ENCODE data around the gene RXYLT1. TPM values are rescaled to one million over a fixed set of nuclear protein-coding genes. Genes with fewer than 3 reads are reported as not detected.

The RXYLT1 gene
- total RNA-seq, 2 experiments from 2014 or later, result 15.7 to 23.3 TPM

DNA sequence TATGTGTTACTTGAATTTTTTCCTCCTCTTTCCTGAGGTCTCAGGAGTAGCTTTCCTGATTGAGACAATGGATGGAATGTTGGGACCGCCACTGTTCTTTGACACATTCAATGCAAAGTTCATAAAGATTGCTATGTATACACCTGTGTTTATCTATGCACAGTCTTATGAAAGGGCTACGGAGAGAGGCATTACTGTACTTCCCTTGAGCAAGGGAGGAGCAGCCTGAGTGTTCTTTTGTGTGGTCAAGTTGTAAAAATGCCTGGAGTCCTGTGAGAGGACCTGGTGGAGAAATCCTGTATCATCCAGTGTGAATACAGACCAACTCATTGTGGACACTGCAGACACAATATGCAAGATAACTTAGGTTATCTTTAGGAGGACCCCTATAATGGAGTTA, 66.0 kb downstream of the RXYLT1 start:
- H3K79me2 ChIP-seq (ENCODE audit: insufficient read depth, low read depth, low read length), result no peaks in the 10 kb centered on the region; the same call in 1 of the 2 replicates
- no peaks in the 10 kb centered on the region for H3K9me2 ChIP-seq (ENCODE audit: insufficient read depth, low read length)
- no peaks in the 10 kb centered on the region for H3K4me1 ChIP-seq (ENCODE audit: insufficient read depth, low read length, poor library complexity, severe bottlenecking)
- H3K27ac ChIP-seq (ENCODE audit: low read depth, low read length, poor library complexity, severe bottlenecking), result no peak overlapping the region
- CTCF ChIA-PET (ENCODE audit: unreplicated experiment), result no interaction called here
- no peak for DNase-seq (ENCODE audit: low spot score)
- no peaks in the 10 kb centered on the region for H4K20me1 ChIP-seq (ENCODE audit: insufficient read depth, low read length)
- intact Hi-C loops (cut with micrococcal nuclease; ENCODE audit: unreplicated experiment), result loop anchor here (10.0 kb wide), 1 partner anchor 109 kb away; no protein-coding TSS in a partner anchor
- H3K9me3 ChIP-seq (ENCODE audit: low read length), result no peaks in the 10 kb centered on the region
- H3K4me2 ChIP-seq (ENCODE audit: low read length), result no peak overlapping the region
- H3K36me3 ChIP-seq (ENCODE audit: insufficient read depth, low read length), result no peaks in the 10 kb centered on the region
- no peak overlapping the region for H2AFZ ChIP-seq (ENCODE audit: low read length)
- TF ChIP-seq, protein P1, sequence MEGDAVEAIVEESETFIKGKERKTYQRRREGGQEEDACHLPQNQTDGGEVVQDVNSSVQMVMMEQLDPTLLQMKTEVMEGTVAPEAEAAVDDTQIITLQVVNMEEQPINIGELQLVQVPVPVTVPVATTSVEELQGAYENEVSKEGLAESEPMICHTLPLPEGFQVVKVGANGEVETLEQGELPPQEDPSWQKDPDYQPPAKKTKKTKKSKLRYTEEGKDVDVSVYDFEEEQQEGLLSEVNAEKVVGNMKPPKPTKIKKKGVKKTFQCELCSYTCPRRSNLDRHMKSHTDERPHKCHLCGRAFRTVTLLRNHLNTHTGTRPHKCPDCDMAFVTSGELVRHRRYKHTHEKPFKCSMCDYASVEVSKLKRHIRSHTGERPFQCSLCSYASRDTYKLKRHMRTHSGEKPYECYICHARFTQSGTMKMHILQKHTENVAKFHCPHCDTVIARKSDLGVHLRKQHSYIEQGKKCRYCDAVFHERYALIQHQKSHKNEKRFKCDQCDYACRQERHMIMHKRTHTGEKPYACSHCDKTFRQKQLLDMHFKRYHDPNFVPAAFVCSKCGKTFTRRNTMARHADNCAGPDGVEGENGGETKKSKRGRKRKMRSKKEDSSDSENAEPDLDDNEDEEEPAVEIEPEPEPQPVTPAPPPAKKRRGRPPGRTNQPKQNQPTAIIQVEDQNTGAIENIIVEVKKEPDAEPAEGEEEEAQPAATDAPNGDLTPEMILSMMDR (conservative IDR thresholded peaks at IDR 0.05; ENCODE audit: low read length), result no peak
- no peak for TF ChIP-seq EZH2phosphoT487 (IDR thresholded peaks at IDR 0.05; ENCODE audit: borderline replicate concordance, low read depth, low read length)
- POLR2A ChIA-PET, result interaction anchor here (0.6 kb wide), 2 partner anchors 15 to 297 kb away, joined by 3 read pairs; no protein-coding TSS in a partner anchor
- no TSS peak for BruUV-seq (replicated peaks)
- H3K4me3 ChIP-seq (ENCODE audit: low read depth, low read length, poor library complexity, severe bottlenecking), result no peak overlapping the region

DNA sequence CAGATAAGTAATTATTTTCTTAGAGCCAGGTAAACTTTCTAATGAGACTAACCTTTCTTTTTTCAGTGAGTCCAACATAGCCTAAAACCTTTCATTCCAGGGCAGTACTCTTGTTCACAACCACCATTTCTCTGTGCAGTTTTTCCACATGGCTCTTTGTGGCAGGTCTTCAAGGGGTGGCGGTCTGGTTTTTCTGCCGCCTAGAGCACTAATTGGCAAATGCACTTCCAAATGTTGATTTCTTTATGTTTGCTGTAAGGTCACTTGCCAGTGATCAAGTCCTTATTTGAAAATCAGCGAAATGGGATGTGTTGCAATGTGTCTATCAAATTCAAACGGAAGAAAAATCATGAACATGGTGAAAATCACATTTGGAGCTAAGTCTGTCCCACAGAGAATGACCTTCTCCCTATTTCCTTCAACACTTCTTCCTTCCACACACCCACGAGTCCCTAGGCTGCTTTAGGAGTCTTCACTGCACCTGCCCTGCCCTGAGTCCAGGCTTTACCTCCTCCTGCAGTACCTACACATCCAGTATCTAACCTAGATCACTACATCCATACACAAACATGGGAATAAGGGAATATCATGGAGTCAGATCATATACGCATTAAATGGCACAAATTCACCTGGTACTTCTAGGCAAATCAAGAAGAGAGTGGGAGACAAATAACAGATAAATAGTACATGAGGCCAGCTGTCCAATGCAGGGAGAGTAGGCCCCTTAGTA, 66.7 kb downstream of the RXYLT1 start:
- Histone ChIP-seq H3K9me3 (ENCODE audit: low read length) (no peaks in the 10 kb centered on the region), H3K4me1 (ENCODE audit: insufficient read depth, low read length, poor library complexity, severe bottlenecking) (no peaks in the 10 kb centered on the region), H3K79me2 (ENCODE audit: insufficient read depth, low read depth, low read length) (no peaks in the 10 kb centered on the region; the same call in 1 of the 2 replicates), H3K36me3 (ENCODE audit: insufficient read depth, low read length) (no peaks in the 10 kb centered on the region), H4K20me1 (ENCODE audit: insufficient read depth, low read length) (no peaks in the 10 kb centered on the region), H3K4me3 (ENCODE audit: low read depth, low read length, poor library complexity, severe bottlenecking) (no peak overlapping the region), H2AFZ (ENCODE audit: low read length) (no peak overlapping the region), H3K27ac (ENCODE audit: low read depth, low read length, poor library complexity, severe bottlenecking) (no peak overlapping the region), H3K9me2 (ENCODE audit: insufficient read depth, low read length) (no peaks in the 10 kb centered on the region), H3K4me2 (ENCODE audit: low read length) (no peak overlapping the region)
- CTCF ChIA-PET (ENCODE audit: unreplicated experiment), result no interaction called here
- TF ChIP-seq, protein P1 (conservative IDR thresholded peaks at IDR 0.05; ENCODE audit: low read length), result no peak
- TF ChIP-seq EZH2phosphoT487 (IDR thresholded peaks at IDR 0.05; ENCODE audit: borderline replicate concordance, low read depth, low read length), result no peak
- no TSS peak for BruUV-seq (replicated peaks)
- POLR2A ChIA-PET, result no interaction called here
- no peak for DNase-seq (ENCODE audit: low spot score)
- intact Hi-C loops (cut with micrococcal nuclease; ENCODE audit: unreplicated experiment), result loop anchor here (10.0 kb wide), 1 partner anchor 108 kb away; no protein-coding TSS in a partner anchor

DNA sequence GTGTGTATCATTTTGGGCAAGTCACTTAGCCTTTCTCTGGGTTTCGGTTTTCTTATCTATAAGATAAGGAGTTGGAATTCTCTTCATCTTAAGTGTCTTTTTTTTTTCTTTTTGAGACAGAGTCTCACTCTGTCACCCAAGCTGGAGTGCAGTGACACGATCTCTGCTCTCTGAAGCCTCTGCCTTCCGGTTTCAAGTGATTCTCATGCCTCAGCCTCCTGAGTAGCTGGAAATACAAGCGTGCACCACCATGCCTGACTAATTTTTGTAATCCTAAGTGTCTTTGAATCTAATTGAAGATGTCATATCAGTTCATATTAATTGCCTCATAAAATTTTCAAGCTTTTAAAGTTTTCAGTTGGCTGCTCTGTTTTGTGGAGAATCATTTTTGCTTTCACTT, 68.7 kb downstream of the RXYLT1 start:
- TF ChIP-seq, protein P1 (conservative IDR thresholded peaks at IDR 0.05; ENCODE audit: low read length), result no peak
- TF ChIP-seq EZH2phosphoT487 (IDR thresholded peaks at IDR 0.05; ENCODE audit: borderline replicate concordance, low read depth, low read length), result no peak
- no peaks in the 10 kb centered on the region for H4K20me1 ChIP-seq (ENCODE audit: insufficient read depth, low read length)
- ChIA-PET CTCF (ENCODE audit: unreplicated experiment) (no interaction called here), POLR2A (interaction anchor here (0.7 kb wide), 1 partner anchor 28 kb away, joined by 3 read pairs; no protein-coding TSS in a partner anchor)
- no peak overlapping the region for H3K4me2 ChIP-seq (ENCODE audit: low read length)
- intact Hi-C loops (cut with micrococcal nuclease; ENCODE audit: unreplicated experiment), result loop anchor here (10.0 kb wide), 1 partner anchor 106 kb away; no protein-coding TSS in a partner anchor
- no peaks in the 10 kb centered on the region; the same call in 1 of the 2 replicates for H3K79me2 ChIP-seq (ENCODE audit: insufficient read depth, low read depth, low read length)
- H3K36me3 ChIP-seq (ENCODE audit: insufficient read depth, low read length), result no peaks in the 10 kb centered on the region
- no peaks in the 10 kb centered on the region for H3K4me1 ChIP-seq (ENCODE audit: insufficient read depth, low read length, poor library complexity, severe bottlenecking)
- no TSS peak for BruUV-seq (replicated peaks)
- no peak for DNase-seq (ENCODE audit: low spot score)
- H3K9me3 ChIP-seq (ENCODE audit: low read length), result no peaks in the 10 kb centered on the region
- H3K4me3 ChIP-seq (ENCODE audit: low read depth, low read length, poor library complexity, severe bottlenecking), result no peak overlapping the region
- no peak overlapping the region for H2AFZ ChIP-seq (ENCODE audit: low read length)
- no peak overlapping the region for H3K27ac ChIP-seq (ENCODE audit: low read depth, low read length, poor library complexity, severe bottlenecking)
- no peaks in the 10 kb centered on the region for H3K9me2 ChIP-seq (ENCODE audit: insufficient read depth, low read length)

All from OCI-LY7 (cell line).